Tibial artery (tissue), 4 donors: ENCODE results near the gene RBM19.

Source experiments
- DNase-seq, 2 donors: peaks; one replicate each; pipeline ENCODE4 v3.0.0-alpha.2; 2019
- H3K27ac ChIP-seq, 2 donors: fragments of 200-600 bp; sonication (generic) in 1 of 2; 1 replicate in 1 of 2; 2 replicates in 1 of 2; pipeline ENCODE4 v1.5.1; 2018 to 2019; ENCODE audit warnings: mild to moderate bottlenecking in 1 of 2
- H3K27me3 ChIP-seq, 2 donors: fragments of 200-600 bp; sonication (generic) in 1 of 2; one replicate each; pipeline versions ENCODE4 v1.5.1 to v1.6.0; 2016 to 2019
- H3K36me3 ChIP-seq, 3 donors: fragments of 200-600 bp; sonication (generic) in 2 of 3; one replicate each; pipeline ENCODE4 v1.5.1; 2016 to 2019; ENCODE audit warnings: mild to moderate bottlenecking in 2 of 3
- H3K4me1 ChIP-seq, 4 donors: fragments of 200-600 bp; sonication (generic) in 2 of 4; 1 replicate in 3 of 4; 2 replicates in 1 of 4; pipeline ENCODE4 v1.5.1; 2016 to 2019
- H3K4me3 ChIP-seq, 2 donors: fragments of 200-600 bp; sonication (generic) in 1 of 2; 1 replicate in 1 of 2; 2 replicates in 1 of 2; pipeline ENCODE4 v1.5.1; 2018 to 2019; ENCODE audit warnings: mild to moderate bottlenecking in 2 of 2
- H3K9me3 ChIP-seq, 3 donors: fragments of 200-600 bp; sonication (generic) in 1 of 3; one replicate each; pipeline ENCODE4 v1.5.1; 2016 to 2019
- intact Hi-C: fragments of 100-400 bp; cut with DNase I; formaldehyde crosslinking; loops from one replicate; pipeline ENCODE4 v1.15.0; 2023; ENCODE audit warnings: low total_unique reads
- TF ChIP-seq, protein P1 (sequence below), 2 experiments: fragments of 200-600 bp in 1 of 2; fragments of 450-650 bp in 1 of 2; IDR thresholded peaks; one replicate each; pipeline ENCODE4 v1.5.1; 2017 to 2019; ENCODE audit warnings: antibody characterized with exemption in 2 of 2, mild to moderate bottlenecking in 1 of 2, moderate library complexity in 1 of 2

The RBM19 gene

DNA sequence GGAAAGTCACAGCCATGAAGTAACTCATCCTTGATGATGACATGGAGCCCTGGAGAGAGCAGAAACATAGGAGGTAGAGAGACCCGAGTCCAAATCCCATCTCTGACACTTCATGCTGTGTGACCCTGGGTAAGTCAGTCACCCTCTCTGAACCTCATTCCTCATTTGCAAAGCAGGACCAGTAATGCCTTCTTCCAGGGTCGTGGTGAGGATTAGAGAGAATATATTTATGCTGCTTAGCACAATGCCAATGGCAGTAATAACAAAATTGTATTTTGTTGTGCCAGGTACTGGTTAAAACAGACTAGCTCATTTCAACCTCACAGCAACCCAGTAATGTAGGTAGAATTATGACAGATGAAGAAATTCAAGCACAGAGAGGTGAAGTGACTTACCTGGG is 13.9 kb upstream of the RBM19 start:
- no peak for DNase-seq
- no peaks in the 10 kb centered on the region for H3K9me3 ChIP-seq
- H3K27me3 ChIP-seq: peaks cover 0 to 51% of the 10 kb centered on the region in 2 donors
- H3K4me1 ChIP-seq: no peaks in the 10 kb centered on the region
- H3K36me3 ChIP-seq: no peaks in the 10 kb centered on the region
- H3K27ac ChIP-seq: no peak overlapping the region
- no peak overlapping the region for H3K4me3 ChIP-seq
- intact Hi-C loops: loop anchor here (5.0 to 10.0 kb wide), 3 partner anchors 522 to 1937 kb away; no protein-coding TSS in a partner anchor
- TF ChIP-seq, protein P1, sequence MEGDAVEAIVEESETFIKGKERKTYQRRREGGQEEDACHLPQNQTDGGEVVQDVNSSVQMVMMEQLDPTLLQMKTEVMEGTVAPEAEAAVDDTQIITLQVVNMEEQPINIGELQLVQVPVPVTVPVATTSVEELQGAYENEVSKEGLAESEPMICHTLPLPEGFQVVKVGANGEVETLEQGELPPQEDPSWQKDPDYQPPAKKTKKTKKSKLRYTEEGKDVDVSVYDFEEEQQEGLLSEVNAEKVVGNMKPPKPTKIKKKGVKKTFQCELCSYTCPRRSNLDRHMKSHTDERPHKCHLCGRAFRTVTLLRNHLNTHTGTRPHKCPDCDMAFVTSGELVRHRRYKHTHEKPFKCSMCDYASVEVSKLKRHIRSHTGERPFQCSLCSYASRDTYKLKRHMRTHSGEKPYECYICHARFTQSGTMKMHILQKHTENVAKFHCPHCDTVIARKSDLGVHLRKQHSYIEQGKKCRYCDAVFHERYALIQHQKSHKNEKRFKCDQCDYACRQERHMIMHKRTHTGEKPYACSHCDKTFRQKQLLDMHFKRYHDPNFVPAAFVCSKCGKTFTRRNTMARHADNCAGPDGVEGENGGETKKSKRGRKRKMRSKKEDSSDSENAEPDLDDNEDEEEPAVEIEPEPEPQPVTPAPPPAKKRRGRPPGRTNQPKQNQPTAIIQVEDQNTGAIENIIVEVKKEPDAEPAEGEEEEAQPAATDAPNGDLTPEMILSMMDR (IDR thresholded peaks at IDR 0.05): no peak

DNA sequence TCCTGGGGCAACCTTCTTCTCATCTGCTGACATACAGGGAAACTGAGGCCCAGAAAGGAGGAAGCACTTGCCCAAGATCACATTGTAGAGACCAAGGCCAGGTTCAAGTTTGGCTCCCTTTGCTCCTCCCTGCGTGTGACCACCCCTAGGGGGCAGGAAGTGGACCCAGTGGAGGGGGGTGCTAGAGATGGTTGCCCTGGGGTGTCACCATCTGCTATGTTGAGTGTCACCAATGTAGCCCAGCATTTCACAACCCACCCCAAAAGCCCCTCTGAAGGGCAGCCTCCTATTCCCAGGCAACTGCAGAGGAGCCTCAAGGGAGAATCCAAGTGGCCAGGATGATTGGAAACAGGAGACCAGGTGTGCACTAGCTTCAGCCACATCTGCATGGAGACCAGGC is 12.0 kb upstream of the RBM19 start:
- no peak for DNase-seq
- no peaks in the 10 kb centered on the region for H3K36me3 ChIP-seq
- no peak overlapping the region for H3K27ac ChIP-seq
- no peak overlapping the region for H3K4me3 ChIP-seq
- no peaks in the 10 kb centered on the region for H3K9me3 ChIP-seq
- H3K4me1 ChIP-seq: no peaks in the 10 kb centered on the region
- intact Hi-C loops: no loop called here
- TF ChIP-seq, protein P1 (IDR thresholded peaks at IDR 0.05): no peak
- H3K27me3 ChIP-seq: peaks cover 0 to 64% of the 10 kb centered on the region in 2 donors

DNA sequence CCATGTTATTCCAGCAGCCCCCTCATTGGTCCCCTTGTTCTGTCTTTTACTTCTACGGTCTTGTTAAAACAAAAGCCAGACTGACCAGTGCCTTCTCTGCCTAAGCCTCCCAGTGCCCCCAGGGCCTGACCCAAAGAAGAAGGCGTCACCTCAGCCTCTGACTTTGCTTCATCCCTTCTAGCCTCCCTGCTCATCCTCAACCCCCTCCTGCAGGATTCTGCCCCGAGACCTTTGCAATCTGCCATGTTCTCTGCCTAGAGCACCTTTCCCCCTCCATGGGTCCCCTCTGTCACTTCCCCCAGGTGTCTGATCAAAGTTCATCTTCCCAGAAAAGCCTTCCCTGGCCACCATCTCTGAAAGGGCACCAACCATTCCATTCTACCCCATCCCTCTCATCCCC is 7.9 kb upstream of the RBM19 start:
- no peaks in the 10 kb centered on the region for H3K9me3 ChIP-seq
- DNase-seq: no peak
- no peaks in the 10 kb centered on the region for H3K36me3 ChIP-seq
- no peak overlapping the region for H3K27ac ChIP-seq
- intact Hi-C loops: no loop called here
- H3K4me3 ChIP-seq: no peak overlapping the region
- TF ChIP-seq, protein P1 (IDR thresholded peaks at IDR 0.05): no peak
- H3K27me3 ChIP-seq: peaks cover 0 to 44% of the 10 kb centered on the region in 2 donors
- no peaks in the 10 kb centered on the region for H3K4me1 ChIP-seq

DNA sequence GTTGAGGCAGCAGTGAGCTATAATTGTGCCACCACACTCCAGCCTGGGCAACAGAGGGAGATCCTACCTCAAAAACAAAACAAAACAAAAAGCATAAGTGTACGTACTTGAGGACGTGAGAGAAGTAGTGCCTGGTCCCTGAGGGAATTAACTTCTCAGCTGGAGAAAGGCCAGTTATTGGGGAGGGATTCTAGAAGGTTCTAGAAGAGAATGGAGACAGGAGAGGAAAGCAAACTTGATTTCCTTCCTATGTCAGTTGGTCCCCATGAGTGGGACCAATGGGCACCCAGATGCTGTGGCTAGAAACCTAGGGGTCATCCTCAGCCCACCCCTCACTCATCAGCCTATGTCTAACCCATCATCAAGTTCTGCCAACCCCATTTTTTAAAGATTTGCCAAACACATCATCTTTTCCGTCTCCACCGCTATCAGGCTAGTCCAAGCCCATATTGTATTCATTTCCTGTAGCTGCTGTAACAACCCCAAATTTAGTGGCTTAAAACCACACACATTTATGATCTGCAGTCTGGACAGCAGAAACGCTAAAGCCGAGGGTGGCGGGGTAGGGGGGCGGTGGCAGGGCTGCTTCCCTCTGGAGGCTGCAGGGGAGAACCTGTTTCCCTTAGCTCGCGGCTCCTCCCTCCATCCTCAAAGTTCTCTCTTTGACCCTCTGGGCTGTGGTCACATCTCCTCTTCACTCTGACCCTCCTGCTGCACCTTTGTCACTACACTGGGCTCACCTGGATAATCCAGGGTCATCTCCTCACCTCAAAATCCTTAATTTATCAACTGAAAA is 7.2 kb upstream of the RBM19 start:
- Histone ChIP-seq H3K4me1 (no peaks in the 10 kb centered on the region), H3K36me3 (no peaks in the 10 kb centered on the region), H3K9me3 (no peaks in the 10 kb centered on the region), H3K27ac (no peak overlapping the region), H3K27me3 (peaks cover 0 to 38% of the 10 kb centered on the region in 2 donors), H3K4me3 (no peak overlapping the region)
- intact Hi-C loops: no loop called here
- TF ChIP-seq, protein P1 (IDR thresholded peaks at IDR 0.05): no peak
- no peak for DNase-seq

DNA sequence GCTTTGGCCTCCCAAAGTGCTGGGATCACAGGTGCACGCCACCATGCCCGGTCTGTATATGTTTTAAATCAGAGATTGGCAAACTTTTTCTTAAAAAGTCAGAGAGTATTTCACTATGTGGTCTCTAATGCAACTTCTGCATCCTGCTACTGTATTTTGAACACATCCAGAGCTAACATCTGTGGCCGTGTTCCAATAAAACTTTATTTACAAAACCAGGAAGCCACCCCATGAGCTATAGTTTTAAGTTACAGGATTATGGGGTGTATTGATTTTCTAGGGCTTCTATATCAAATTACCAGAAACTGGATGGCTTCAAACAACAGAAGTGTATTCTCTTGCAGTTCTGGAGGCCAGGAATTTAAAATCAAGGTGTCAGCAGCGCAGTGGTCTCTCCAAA is 5.3 kb upstream of the RBM19 start:
- Histone ChIP-seq H3K4me3 (no peak overlapping the region), H3K36me3 (no peaks in the 10 kb centered on the region), H3K27ac (no peak overlapping the region), H3K27me3 (peaks cover 0 to 19% of the 10 kb centered on the region in 2 donors), H3K4me1 (peaks cover 0 to 7% (median 3%) of the 10 kb centered on the region in 4 donors), H3K9me3 (no peaks in the 10 kb centered on the region)
- DNase-seq: no peak
- TF ChIP-seq, protein P1 (IDR thresholded peaks at IDR 0.05): no peak
- intact Hi-C loops: no loop called here
